ENCODE measurements around the gene FSTL1. TPM values are rescaled to one million over a fixed set of nuclear protein-coding genes. Genes with fewer than 3 reads are reported as not detected.

The FSTL1 gene
- total and polyA plus RNA-seq, 4 experiments from 2014 or later: 0.47 TPM; not detected in 3

DNA sequence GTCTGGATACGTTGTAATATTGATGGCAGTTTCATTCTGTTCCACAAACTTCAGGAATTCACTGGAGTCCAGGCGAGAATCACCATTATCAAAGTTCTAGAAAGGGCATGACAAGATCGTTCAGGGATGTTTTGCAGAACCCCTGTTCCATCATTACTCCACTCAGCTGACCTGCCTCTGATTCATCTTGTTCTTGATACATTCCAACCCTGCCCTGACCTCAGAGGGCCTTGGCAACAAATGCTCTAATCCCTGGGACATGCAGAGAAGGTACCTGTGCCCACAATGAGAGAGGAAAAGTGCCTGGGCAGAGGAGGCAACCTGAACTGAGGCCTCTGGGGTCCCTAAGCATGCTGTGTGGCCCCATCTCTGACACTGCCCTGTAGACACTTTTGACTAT, 45.9 kb downstream of the FSTL1 start:
- ChIA-PET POLR2A (ENCODE audit: partially characterized antibody) (no interaction called here), CTCF (ENCODE audit: partially characterized antibody) (interaction anchor here (5.1 kb wide), 1 partner anchor 12 kb away, joined by 36 read pairs; no protein-coding TSS in a partner anchor)
- Histone ChIP-seq H3K4me3 (ENCODE audit: low read length in 2 of 2) (no peak overlapping the region), H3K4me1 (ENCODE audit: insufficient read depth, low read length) (no peaks in the 10 kb centered on the region), H3K9me3 (ENCODE audit: control insufficient read depth in 1 of 2, low read length in 2 of 2) (no peaks in the 10 kb centered on the region), H3K36me3 (ENCODE audit: insufficient read depth, low read length) (no peaks in the 10 kb centered on the region), H3K27me3 (ENCODE audit: insufficient read depth, low read length) (no peaks in the 10 kb centered on the region), H3K27ac (ENCODE audit: low read depth, low read length) (no peak overlapping the region)
- H3K4me3 Mint-ChIP-seq: no peak overlapping the region
- DNase-seq: no peak
- H3K9me3 Mint-ChIP-seq: no peaks in the 10 kb centered on the region
- no peak overlapping the region for H3K27ac Mint-ChIP-seq
- peaks cover 2 to 3% of the 10 kb centered on the region in 2 donors for H3K27me3 Mint-ChIP-seq
- intact Hi-C loops (cut with micrococcal nuclease): no loop called here
- no peaks in the 10 kb centered on the region for H3K36me3 Mint-ChIP-seq
- no peaks in the 10 kb centered on the region for H3K4me1 Mint-ChIP-seq

DNA sequence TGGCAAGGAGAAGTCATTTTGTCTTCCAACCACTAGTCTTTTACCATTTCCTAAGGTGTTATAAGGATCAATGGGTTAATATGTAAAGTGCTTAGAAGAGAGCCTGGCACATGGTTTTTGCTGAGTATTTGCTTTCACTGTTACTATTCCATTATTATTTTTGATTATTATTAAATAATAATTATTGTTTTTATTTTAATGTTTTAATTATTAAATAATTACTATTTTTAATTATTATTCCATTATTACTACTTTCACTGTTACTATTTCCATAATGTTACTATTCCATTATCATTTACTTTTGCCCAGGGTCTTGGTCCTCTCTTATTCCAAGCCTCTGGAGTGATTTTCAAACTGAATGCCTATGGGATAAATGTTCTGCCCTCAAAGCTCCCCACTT, 48.5 kb downstream of the FSTL1 start:
- Mint-ChIP-seq H3K27me3 (peaks cover 2 to 3% of the 10 kb centered on the region in 2 donors), H3K9me3 (no peaks in the 10 kb centered on the region), H3K27ac (no peak overlapping the region), H3K4me1 (no peaks in the 10 kb centered on the region), H3K4me3 (no peak overlapping the region), H3K36me3 (no peaks in the 10 kb centered on the region)
- POLR2A ChIA-PET (ENCODE audit: partially characterized antibody): no interaction called here
- H3K4me3 ChIP-seq (ENCODE audit: low read length in 2 of 2): no peak overlapping the region
- no peaks in the 10 kb centered on the region for H3K27me3 ChIP-seq (ENCODE audit: insufficient read depth, low read length)
- no peaks in the 10 kb centered on the region for H3K9me3 ChIP-seq (ENCODE audit: control insufficient read depth in 1 of 2, low read length in 2 of 2)
- no peak for DNase-seq
- CTCF ChIA-PET (ENCODE audit: partially characterized antibody): interaction anchor here (5.1 kb wide), 1 partner anchor 15 kb away, joined by 36 read pairs; no protein-coding TSS in a partner anchor
- H3K27ac ChIP-seq (ENCODE audit: low read depth, low read length): no peak overlapping the region
- H3K4me1 ChIP-seq (ENCODE audit: insufficient read depth, low read length): no peaks in the 10 kb centered on the region
- intact Hi-C loops (cut with micrococcal nuclease): no loop called here
- H3K36me3 ChIP-seq (ENCODE audit: insufficient read depth, low read length): no peaks in the 10 kb centered on the region

DNA sequence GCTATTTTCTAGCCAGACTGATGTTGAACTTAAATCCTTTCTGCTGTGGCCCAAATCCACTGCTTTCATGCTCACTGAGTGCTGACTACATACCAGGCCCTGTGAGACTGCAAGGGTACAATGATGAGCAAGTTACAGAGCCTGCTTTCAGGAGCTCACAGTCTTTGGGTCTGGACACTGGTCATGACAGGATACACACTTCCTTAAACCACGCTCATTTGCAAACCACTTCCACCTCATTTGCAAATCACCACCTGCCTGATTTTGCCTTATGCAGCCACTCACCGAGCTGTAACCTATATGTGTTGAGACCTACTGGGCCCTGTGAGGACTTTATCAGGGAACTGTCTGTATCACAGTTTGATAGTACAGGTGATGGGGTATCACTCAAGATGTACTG, 51.4 kb downstream of the FSTL1 start:
- Histone ChIP-seq H3K9me3 (ENCODE audit: control insufficient read depth in 1 of 2, low read length in 2 of 2) (no peaks in the 10 kb centered on the region), H3K4me3 (ENCODE audit: low read length in 2 of 2) (no peak overlapping the region), H3K27me3 (ENCODE audit: insufficient read depth, low read length) (no peaks in the 10 kb centered on the region), H3K36me3 (ENCODE audit: insufficient read depth, low read length) (no peaks in the 10 kb centered on the region), H3K27ac (ENCODE audit: low read depth, low read length) (no peak overlapping the region), H3K4me1 (ENCODE audit: insufficient read depth, low read length) (no peaks in the 10 kb centered on the region)
- no peak for DNase-seq
- H3K4me3 Mint-ChIP-seq: no peak overlapping the region
- intact Hi-C loops (cut with micrococcal nuclease): no loop called here
- no peak overlapping the region for H3K27ac Mint-ChIP-seq
- H3K9me3 Mint-ChIP-seq: no peaks in the 10 kb centered on the region
- POLR2A ChIA-PET (ENCODE audit: partially characterized antibody): no interaction called here
- H3K4me1 Mint-ChIP-seq: no peaks in the 10 kb centered on the region
- CTCF ChIA-PET (ENCODE audit: partially characterized antibody): interaction anchor here (2.0 kb wide), 1 partner anchor 18 kb away, joined by 7 read pairs; no protein-coding TSS in a partner anchor
- no peaks in the 10 kb centered on the region for H3K36me3 Mint-ChIP-seq
- peaks cover 3% of the 10 kb centered on the region in 2 donors for H3K27me3 Mint-ChIP-seq

DNA sequence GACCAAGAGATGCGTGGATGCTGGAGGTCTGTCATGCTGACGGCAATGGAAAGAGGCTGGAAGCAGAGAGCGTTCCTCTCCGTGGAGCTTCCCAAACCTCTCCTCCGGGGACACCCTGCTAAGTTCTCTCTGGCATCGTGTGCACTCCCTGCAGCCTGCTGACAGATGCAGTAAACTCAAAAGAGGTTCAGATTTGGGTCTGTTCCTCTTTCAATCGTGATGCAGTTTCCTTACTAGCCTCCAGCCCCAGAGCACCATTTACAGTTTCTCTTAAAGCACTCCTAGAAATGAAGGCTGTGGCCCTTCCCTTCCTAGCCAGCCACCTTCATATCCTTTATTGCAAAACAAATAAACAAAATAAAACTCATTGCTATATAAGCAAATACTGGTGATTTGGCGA, 54.3 kb downstream of the FSTL1 start:
- H3K4me1 Mint-ChIP-seq: no peaks in the 10 kb centered on the region
- CTCF ChIA-PET (ENCODE audit: partially characterized antibody): no interaction called here
- H3K9me3 Mint-ChIP-seq: no peaks in the 10 kb centered on the region
- Histone ChIP-seq H3K4me3 (ENCODE audit: low read length in 2 of 2) (no peak overlapping the region), H3K4me1 (ENCODE audit: insufficient read depth, low read length) (no peaks in the 10 kb centered on the region), H3K27me3 (ENCODE audit: insufficient read depth, low read length) (no peaks in the 10 kb centered on the region), H3K36me3 (ENCODE audit: insufficient read depth, low read length) (no peaks in the 10 kb centered on the region), H3K27ac (ENCODE audit: low read depth, low read length) (no peak overlapping the region), H3K9me3 (ENCODE audit: control insufficient read depth in 1 of 2, low read length in 2 of 2) (no peaks in the 10 kb centered on the region)
- H3K4me3 Mint-ChIP-seq: no peak overlapping the region
- POLR2A ChIA-PET (ENCODE audit: partially characterized antibody): no interaction called here
- peaks cover 0 to 2% of the 10 kb centered on the region in 2 donors for H3K27me3 Mint-ChIP-seq
- DNase-seq: no peak
- H3K27ac Mint-ChIP-seq: no peak overlapping the region
- H3K36me3 Mint-ChIP-seq: no peaks in the 10 kb centered on the region
- intact Hi-C loops (cut with micrococcal nuclease): no loop called here

DNA sequence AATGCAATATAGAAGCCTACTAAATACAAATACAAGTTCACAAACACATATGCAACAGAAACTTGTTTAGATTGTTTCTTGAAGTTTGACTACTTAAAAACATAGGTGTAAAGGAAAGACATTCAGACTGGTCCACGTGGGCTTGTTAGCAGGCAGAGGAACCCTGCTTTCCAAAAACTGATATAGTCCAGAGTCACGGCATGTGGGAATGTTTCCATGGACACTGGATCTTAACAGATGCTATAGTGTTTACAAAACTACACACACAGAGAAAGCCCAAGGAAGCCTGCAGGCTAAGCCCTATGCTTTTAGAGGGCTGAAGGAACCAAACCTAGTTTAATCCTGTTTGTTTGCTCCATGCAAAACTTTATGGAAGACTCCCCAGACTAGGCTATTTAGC, 56.4 kb downstream of the FSTL1 start:
- intact Hi-C loops (cut with micrococcal nuclease): no loop called here
- H3K9me3 Mint-ChIP-seq: no peaks in the 10 kb centered on the region
- CTCF ChIA-PET (ENCODE audit: partially characterized antibody): interaction anchor here (1.2 kb wide), 1 partner anchor 24 kb away, joined by 3 read pairs; no protein-coding TSS in a partner anchor
- no peak for DNase-seq
- H3K27ac Mint-ChIP-seq: no peak overlapping the region
- H3K36me3 Mint-ChIP-seq: no peaks in the 10 kb centered on the region
- Histone ChIP-seq H3K27me3 (ENCODE audit: insufficient read depth, low read length) (no peaks in the 10 kb centered on the region), H3K9me3 (ENCODE audit: control insufficient read depth in 1 of 2, low read length in 2 of 2) (no peaks in the 10 kb centered on the region), H3K27ac (ENCODE audit: low read depth, low read length) (no peak overlapping the region), H3K4me1 (ENCODE audit: insufficient read depth, low read length) (no peaks in the 10 kb centered on the region), H3K36me3 (ENCODE audit: insufficient read depth, low read length) (no peaks in the 10 kb centered on the region), H3K4me3 (ENCODE audit: low read length in 2 of 2) (no peak overlapping the region)
- POLR2A ChIA-PET (ENCODE audit: partially characterized antibody): no interaction called here
- peaks cover 1 to 2% of the 10 kb centered on the region in 2 donors for H3K27me3 Mint-ChIP-seq
- no peaks in the 10 kb centered on the region for H3K4me1 Mint-ChIP-seq
- no peak overlapping the region for H3K4me3 Mint-ChIP-seq

DNA sequence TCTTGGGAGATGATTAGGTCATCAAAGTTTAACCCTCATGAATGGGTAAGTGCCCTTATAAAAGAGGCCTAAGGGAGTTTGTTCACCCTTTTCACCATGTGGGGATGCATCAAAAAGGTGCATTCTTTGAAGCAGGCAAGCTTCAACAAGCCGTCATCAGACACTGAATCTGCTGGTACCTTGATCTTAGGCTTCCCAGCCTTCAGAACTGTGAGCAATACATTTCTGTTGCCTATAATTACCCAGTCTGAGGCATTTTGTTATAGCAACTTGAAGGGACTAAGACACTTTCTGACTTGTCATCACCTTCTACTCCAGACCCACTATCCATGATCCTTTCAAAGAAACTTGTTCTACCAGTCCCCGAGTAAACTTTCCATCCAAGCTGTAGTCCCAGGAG, 57.0 kb downstream of the FSTL1 start:
- intact Hi-C loops (cut with micrococcal nuclease): no loop called here
- no peaks in the 10 kb centered on the region for H3K27me3 ChIP-seq (ENCODE audit: insufficient read depth, low read length)
- POLR2A ChIA-PET (ENCODE audit: partially characterized antibody): no interaction called here

DNA sequence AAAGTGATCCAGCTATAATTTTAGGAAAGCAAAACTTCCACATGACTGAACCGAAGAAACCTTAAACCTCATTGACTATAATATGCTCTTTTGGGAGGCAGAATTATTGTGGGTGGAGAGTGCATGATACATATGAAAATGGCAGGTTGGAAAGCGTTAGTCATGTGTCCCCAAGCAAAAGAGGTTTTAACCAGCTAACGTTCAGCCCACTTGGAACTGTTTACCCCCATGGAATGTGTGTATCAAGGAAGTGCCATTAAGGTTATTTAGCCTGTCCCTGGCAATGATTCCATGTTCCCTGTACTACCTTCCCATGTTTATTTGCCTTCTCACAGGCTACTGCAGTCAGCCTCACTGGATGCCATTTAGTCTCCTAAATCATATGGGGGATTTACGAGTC, 57.5 kb downstream of the FSTL1 start:
- no peak for DNase-seq
- no peaks in the 10 kb centered on the region for H3K9me3 ChIP-seq (ENCODE audit: control insufficient read depth in 1 of 2, low read length in 2 of 2)
- Mint-ChIP-seq H3K4me3 (no peak overlapping the region), H3K27ac (no peak overlapping the region), H3K9me3 (no peaks in the 10 kb centered on the region), H3K27me3 (peaks cover 1 to 2% of the 10 kb centered on the region in 2 donors), H3K36me3 (no peaks in the 10 kb centered on the region), H3K4me1 (no peaks in the 10 kb centered on the region)
- H3K27me3 ChIP-seq (ENCODE audit: insufficient read depth, low read length): no peaks in the 10 kb centered on the region
- no peak overlapping the region for H3K27ac ChIP-seq (ENCODE audit: low read depth, low read length)
- no peaks in the 10 kb centered on the region for H3K4me1 ChIP-seq (ENCODE audit: insufficient read depth, low read length)
- intact Hi-C loops (cut with micrococcal nuclease): no loop called here
- CTCF ChIA-PET (ENCODE audit: partially characterized antibody): interaction anchor here (0.9 kb wide), 1 partner anchor 23 kb away, joined by 3 read pairs; no protein-coding TSS in a partner anchor
- no peaks in the 10 kb centered on the region for H3K36me3 ChIP-seq (ENCODE audit: insufficient read depth, low read length)
- POLR2A ChIA-PET (ENCODE audit: partially characterized antibody): no interaction called here
- H3K4me3 ChIP-seq (ENCODE audit: low read length in 2 of 2): no peak overlapping the region

More for the DNA sequence above, 57.0 kb downstream of the FSTL1 start:
- no peak overlapping the region for H3K4me3 Mint-ChIP-seq
- H3K27ac ChIP-seq (ENCODE audit: low read depth, low read length): no peak overlapping the region
- H3K36me3 Mint-ChIP-seq: no peaks in the 10 kb centered on the region
- DNase-seq: no peak
- CTCF ChIA-PET (ENCODE audit: partially characterized antibody): no interaction called here
- H3K36me3 ChIP-seq (ENCODE audit: insufficient read depth, low read length): no peaks in the 10 kb centered on the region
- no peak overlapping the region for H3K27ac Mint-ChIP-seq
- H3K4me1 ChIP-seq (ENCODE audit: insufficient read depth, low read length): no peaks in the 10 kb centered on the region
- no peaks in the 10 kb centered on the region for H3K9me3 ChIP-seq (ENCODE audit: control insufficient read depth in 1 of 2, low read length in 2 of 2)
- no peaks in the 10 kb centered on the region for H3K9me3 Mint-ChIP-seq
- no peak overlapping the region for H3K4me3 ChIP-seq (ENCODE audit: low read length in 2 of 2)
- no peaks in the 10 kb centered on the region for H3K4me1 Mint-ChIP-seq
- H3K27me3 Mint-ChIP-seq: peaks cover 1 to 2% of the 10 kb centered on the region in 2 donors
